ENCODE measurements around the gene CNOT11. TPM values are rescaled to one million over a fixed set of nuclear protein-coding genes. Genes with fewer than 3 reads are reported as not detected.

Gene CNOT11
- total RNA-seq, 1 experiment from 2014 or later, result 57.8 TPM

DNA sequence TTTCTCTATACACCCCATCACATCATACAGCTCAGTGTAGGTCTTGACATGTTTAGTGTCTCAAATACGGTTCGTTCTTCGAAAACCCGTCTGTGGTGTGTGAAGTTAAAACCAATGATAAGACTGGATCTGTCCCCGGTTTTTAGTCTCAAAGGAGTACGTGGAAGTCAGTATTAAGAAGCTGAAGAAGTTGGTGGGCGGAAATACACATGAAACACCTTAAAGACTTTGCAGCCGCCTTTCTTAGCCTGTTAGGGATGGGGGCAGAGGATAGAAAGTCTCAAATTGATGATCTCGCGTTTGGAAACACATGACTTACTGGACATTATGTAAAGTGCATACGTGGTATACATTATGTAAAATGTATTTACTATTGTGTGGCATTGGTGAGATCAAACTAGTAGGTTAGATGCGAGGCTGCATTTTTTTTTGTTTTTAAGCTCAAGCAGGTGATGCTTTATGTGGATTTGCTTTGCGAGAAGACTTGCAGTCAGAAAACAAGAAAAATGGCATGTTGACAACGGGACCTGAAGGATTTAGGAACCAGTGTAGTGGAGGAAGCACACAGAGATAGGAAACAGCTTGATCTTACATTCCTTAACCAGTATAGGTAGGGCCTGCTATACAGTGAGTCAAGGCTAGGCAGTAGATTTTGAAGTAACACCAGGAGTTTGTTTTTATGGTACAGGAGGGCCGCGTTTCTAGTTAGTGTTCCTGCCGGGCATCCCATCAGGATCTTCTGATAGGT, 1.2 kb downstream of the CNOT11 start:
- H3K9me3 ChIP-seq (ENCODE audit: control insufficient read depth in 1 of 2, insufficient read depth in 1 of 2, low read depth in 1 of 2, low read length in 2 of 2), result no peaks in the 10 kb centered on the region
- peak overlapping the region; percentile 87 for H3K9ac ChIP-seq (ENCODE audit: low read length)
- TSS peak; percentile 84 for BruUV-seq (replicated peaks)
- TF ChIP-seq POLR2A (IDR thresholded peaks at IDR 0.05; ENCODE audit: borderline replicate concordance, extremely low read depth, insufficient read depth, insufficient read length) (no peak), REST (IDR thresholded peaks at IDR 0.05; ENCODE audit: low read depth) (no peak), CBX3 (IDR thresholded peaks at IDR 0.05; ENCODE audit: low read depth) (no peak), JUND (IDR thresholded peaks at IDR 0.05) (no peak), ELF1 (IDR thresholded peaks at IDR 0.05; ENCODE audit: borderline replicate concordance, low read depth) (no peak), SIN3A (IDR thresholded peaks at IDR 0.05; ENCODE audit: low read depth) (no peak), TCF7L2 (IDR thresholded peaks at IDR 0.05; ENCODE audit: borderline replicate concordance, extremely low read depth, insufficient read depth, insufficient read length) (no peak), ZNF274 (IDR thresholded peaks at IDR 0.05; ENCODE audit: low read depth, low read length) (no peak), EZH2 (IDR thresholded peaks at IDR 0.05) (no peak), CEBPB (IDR thresholded peaks at IDR 0.05; ENCODE audit: low read depth) (no peak), SRF (IDR thresholded peaks at IDR 0.05; ENCODE audit: low read depth) (no peak), SP1 (IDR thresholded peaks at IDR 0.05; ENCODE audit: low read depth) (no peak), ZFX (IDR thresholded peaks at IDR 0.05) (no peak), CTCF (IDR thresholded peaks at IDR 0.05 in 2 of 3, conservative IDR thresholded peaks at IDR 0.05 in 1 of 3; ENCODE audit: borderline replicate concordance in 1 of 3, insufficient read depth in 1 of 3, low read depth in 2 of 3, low read length in 2 of 3) (no peak), POLR2AphosphoS5 (IDR thresholded peaks at IDR 0.05; ENCODE audit: low read depth, low read length) (no peak), RAD21 (IDR thresholded peaks at IDR 0.05; ENCODE audit: low read depth) (no peak), EZH2phosphoT487 (IDR thresholded peaks at IDR 0.05; ENCODE audit: borderline replicate concordance) (no peak)
- TF ChIP-seq, protein P1, sequence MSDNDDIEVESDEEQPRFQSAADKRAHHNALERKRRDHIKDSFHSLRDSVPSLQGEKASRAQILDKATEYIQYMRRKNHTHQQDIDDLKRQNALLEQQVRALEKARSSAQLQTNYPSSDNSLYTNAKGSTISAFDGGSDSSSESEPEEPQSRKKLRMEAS (IDR thresholded peaks at IDR 0.05), result no peak
- TF ChIP-seq, protein P2, sequence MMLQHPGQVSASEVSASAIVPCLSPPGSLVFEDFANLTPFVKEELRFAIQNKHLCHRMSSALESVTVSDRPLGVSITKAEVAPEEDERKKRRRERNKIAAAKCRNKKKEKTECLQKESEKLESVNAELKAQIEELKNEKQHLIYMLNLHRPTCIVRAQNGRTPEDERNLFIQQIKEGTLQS (IDR thresholded peaks at IDR 0.05), result no peak
- H4K20me1 ChIP-seq (ENCODE audit: insufficient read depth), result no peaks in the 10 kb centered on the region
- H3K79me2 ChIP-seq (ENCODE audit: insufficient read depth, low read length), result peaks cover 57% of the 10 kb centered on the region
- H3K27me3 ChIP-seq (ENCODE audit: insufficient read depth, low read length), result no peaks in the 10 kb centered on the region
- H3K9me2 ChIP-seq (ENCODE audit: insufficient read depth), result no peaks in the 10 kb centered on the region
- peaks cover 21 to 53% of the 10 kb centered on the region in 2 experiments for H3K4me1 ChIP-seq (ENCODE audit: control insufficient read depth in 1 of 2, insufficient read depth in 2 of 2, low read length in 2 of 2)
- intact Hi-C loops (cut with micrococcal nuclease), result loop anchor here (5.0 kb wide), 2 partner anchors 133 to 647 kb away; partner anchors contain the start of gene CREG2
- no peak for DNase-seq (ENCODE audit: low read depth, low spot score)
- ChIA-PET RAD21 (ENCODE audit: low non-redundant PET in 1 of 2, low total read pairs in 2 of 2, uncharacterized antibody in 2 of 2, unreplicated experiment in 2 of 2) (no interaction called here), CTCF (interaction anchor here (0.6 kb wide), 1 partner anchor 36 kb away, joined by 4 read pairs; no protein-coding TSS in a partner anchor), POLR2A (no interaction called here)
- peaks cover 4 to 8% of the 10 kb centered on the region in 2 experiments; a peak in 2 of 4 replicates for H3K36me3 ChIP-seq (ENCODE audit: control insufficient read depth in 1 of 2, insufficient read depth in 2 of 2, low read length in 2 of 2)
- peak overlapping the region; percentile 84 to 91 for H3K4me3 ChIP-seq (replicated peaks in 1 of 2; ENCODE audit: low read depth in 1 of 2, low read length in 2 of 2)
- H2AFZ ChIP-seq (ENCODE audit: low read depth, low read length, poor library complexity, severe bottlenecking), result no peak overlapping the region
- no peak for ATAC-seq
- peak overlapping the region; percentile 90 for H3K27ac ChIP-seq (ENCODE audit: low read depth, low read length)
- H3K4me2 ChIP-seq (ENCODE audit: low read length), result peak overlapping the region; percentile 97

Measured in HCT116 (cell line).